ENCODE results near the gene B4GALT1. TPM values are rescaled to one million over a fixed set of nuclear protein-coding genes. Genes with fewer than 3 reads are reported as not detected.

The B4GALT1 gene
- total RNA-seq, 1 donor from 2014 or later, result 36.5 TPM

DNA sequence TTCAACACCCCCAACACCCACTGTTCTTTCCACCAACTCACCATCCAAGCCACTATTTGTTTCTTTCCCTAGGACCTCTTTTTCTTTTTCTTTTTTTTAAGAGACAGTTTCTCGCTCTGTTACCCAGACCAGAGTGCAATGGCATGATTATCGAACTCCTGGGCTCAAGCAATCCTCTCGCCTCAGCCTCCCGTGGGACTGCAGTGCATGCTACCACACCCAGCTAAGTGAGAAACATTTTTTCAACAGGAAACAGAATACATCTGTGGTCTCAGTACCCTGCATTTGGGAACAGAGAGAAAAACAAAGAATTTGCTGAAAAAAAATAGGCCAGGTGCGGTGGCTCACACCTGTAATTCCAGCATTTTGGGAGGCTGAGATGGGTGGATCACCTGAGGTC, 24.6 kb downstream of the B4GALT1 start:
- no peak for DNase-seq (ENCODE audit: low read depth)

DNA sequence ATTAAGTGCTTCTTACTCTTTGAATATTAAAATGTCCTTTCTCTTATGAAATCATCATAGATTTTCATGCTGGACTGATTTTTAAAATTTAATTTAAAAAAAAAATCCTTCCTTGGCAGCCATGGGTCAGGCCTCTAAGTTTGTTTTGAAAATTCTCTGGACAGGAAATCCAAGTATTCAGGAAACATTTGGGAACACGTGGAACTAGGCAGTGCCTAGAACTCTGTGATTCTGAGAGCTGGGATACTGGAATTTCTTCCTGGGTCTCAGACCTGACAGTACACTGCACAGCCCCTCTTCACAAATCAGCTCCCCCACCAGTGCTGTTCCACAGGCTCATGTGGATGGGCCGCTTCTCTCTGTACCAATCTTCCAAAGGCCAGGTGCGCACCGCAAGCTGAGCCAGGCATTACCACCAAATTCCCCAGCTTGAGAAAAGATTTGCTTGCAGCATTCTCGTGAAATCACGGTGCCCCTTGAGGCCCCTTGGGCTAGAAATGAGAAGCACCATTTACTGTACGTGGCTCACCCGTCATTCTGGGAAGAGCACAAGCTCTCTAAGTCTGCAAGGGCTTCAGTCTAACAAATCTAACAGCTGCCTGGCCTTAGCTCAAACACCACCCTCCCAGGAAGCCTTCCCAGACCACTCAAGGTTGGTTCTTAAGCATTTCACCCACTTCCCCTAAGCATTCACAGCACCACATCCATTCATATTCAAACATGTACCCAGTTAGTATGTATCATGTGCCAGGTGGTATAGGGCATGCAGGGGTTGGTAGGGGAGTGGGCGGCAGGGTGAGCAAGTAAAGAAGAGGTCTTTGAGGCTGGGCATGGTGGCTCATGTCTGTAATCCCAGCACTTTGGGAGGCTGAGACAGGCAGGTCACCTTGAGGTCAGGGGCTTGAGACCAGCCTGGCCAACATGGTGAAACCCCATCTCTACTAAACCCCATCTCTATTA, 26.5 kb downstream of the B4GALT1 start:
- DNase-seq (ENCODE audit: low read depth), result no peak

DNA sequence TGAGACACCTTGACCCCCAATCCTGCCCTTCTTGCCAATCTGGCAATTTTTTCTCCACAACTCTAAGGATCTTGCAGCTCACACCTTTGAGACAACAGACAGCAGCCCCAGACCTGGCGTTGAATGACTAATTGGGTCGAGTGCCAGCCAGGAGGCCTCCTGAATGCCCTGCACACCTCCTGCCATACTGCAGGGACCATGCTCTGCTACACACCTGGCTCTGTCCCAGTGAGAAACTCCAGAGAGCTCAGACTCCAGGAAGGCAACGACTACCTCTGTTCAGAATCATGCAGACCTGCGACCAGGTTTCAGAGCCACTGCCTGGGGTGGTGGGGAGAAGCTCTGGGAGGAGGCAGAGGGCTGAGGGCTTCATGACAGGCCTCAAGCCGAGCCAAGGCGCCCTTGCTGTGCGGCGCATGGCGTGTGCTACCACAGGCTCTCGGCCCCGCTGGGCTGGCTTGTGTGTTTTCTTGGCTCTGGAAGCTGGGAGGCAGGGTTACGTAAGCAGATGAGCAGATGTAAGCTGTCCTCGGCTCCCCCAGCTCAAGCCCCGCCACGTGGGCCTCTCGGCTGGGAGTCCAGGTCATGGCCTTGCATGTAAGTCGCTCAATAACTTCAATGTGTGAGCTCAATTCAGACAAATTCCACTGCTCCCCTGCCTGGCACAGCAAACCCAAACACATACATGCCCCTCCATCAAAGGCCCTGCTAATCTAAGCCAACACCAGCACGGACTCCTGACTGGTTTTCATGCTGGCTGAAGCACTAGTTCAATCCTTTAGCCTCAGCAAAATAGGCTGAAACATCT, 27.5 kb downstream of the B4GALT1 start:
- peak; percentile 72 for DNase-seq (ENCODE audit: low read depth)

DNA sequence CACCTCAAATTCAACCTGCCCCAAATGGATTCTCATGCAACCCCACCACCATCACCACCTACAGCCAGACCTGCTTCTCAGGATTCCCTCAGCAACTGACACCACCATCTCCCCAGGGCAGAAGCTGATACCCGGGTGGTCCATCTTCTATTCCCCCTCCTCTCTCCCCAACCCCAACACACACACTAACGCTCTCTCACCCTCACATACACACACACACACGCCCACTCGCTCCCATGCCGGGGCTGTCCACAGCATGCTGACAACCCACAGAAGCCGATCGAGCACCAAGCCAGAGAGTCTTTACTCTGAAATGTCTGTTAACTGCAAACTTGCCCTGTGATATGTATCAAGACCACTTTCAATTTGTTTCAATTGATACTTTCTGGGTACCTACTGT, 28.4 kb downstream of the B4GALT1 start:
- no peak for DNase-seq (ENCODE audit: low read depth)

DNA sequence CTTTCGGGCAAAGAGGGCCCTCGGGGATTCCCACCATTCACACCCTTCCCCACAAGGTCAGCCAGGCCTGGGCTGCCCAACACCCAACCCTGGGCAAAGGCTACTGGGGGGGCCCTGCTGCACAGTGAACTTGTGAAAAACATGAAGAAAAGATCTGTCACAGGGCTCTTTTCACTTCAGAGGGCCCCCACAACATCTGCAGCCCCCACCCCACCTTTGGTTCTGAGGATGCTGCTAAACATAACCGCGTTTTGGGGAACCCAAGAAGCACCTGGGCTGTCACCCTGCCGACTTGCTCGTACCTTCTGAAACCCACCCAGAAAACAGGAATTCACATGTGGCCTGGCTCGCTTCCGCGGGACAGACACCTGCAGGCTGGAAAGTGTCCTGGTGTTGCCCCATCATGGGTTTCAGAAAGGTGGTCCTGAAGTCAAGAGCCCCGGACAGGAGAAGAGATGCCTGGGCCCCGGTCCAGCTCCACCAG, 29.3 kb downstream of the B4GALT1 start:
- no peak for DNase-seq (ENCODE audit: low read depth)

DNA sequence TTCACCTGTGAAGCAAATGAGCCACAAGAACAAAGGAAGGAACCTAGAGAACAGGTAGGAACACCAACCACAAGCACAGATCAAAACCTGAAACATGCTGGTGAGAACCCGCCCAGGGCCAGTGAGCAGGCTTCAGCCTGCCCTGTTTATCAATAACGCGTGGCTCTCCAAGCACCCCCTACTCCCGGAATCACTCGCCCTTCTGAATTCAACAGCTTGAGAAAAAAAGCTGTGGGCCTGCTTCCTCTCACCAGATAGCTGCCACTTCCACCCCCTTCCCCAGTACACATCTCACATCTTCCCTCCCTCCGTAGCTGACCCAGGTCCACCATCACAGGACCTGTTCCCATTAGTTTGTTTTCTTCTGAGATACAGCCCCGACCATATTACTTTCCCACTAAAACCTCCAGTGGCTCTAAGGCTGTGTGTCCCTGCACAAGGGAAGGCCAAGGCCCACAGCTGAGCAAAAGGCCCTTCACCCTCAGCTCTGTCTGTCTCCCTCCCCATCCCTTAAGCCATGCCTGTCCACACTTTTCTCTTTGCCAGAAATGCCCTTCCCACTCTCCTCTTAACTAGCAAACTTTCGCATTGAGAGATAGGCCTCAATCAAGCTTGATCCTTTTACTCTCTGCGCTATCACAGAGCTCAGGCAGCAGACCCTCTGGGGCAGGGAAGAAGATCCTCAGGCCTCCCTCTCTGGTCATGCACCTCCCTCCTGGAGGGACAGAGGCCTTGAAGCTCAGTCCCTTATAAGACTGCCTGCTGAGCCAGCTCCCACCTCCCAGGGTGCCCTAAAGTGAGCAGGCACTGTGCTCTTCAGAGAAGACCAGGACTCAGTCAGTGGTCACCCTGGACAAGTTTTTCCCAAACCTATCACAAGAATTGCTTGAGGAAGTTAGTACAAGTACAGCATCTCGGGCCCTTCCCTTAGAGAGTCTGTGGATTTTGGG, 30.1 kb downstream of the B4GALT1 start:
- DNase-seq (ENCODE audit: low read depth), result no peak

DNA sequence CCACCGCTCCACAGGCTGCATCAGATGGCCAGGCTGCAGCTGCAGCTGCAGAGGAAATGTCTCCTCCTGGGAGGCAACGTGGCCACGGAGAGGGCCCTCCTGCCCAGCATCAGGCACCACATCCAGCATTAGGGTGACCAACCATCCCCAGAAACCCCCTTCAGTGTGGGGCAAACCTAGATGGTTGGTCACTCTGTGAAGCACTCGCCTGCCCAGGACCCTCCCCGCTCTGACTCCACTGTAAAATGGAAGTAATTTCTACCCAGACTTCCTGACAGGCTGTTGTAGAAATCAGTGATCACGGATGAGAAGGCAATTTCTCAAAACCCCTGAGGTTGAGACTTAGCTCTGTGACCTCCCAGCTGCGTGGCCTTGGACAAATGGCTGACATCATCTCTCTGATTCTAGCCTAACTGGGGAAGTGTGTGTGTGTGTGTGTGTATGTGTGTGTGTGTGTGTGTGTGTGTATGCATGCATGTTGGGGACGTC, 31.6 kb downstream of the B4GALT1 start:
- no peak for DNase-seq (ENCODE audit: low read depth)

DNA sequence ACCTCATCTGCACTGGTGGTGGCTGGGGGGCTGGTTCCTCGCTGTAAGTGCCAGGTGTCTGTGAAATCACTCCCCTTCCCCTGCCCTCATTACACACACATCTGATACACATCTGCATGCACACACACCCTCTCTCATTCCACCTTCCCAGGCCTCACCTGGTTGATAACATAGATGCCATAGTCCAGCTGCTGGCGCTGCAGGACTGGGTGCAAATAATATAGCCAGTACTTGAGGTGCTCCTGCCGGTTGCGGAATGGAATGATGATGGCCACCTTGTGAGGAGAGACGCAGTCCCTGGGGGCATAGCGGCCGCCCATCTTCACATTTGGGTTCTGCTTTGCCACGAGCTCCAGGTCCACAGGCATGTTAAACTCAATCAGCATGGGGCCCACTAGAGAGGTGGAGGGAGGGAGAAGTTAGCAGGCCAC, 32.1 kb downstream of the B4GALT1 start:
- no peak for DNase-seq (ENCODE audit: low read depth)

DNA sequence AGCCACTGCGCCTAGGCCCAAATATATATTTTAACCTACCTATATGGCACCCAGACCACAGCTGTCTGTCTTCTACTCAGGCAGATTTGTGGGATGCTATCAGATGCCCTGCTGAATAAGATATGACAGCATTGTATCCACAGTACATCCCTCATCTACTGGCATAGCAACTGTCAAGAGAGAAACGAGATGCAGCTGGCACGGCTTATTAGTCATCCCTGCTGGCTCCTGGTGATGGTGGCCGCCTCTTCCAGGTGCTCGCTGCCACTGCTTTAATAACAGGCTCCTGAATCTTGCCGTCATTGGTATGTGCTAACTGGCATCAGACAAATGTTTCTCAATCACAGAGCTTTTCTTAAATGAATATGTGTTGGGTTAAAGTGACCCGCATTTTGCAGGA, 34.0 kb downstream of the B4GALT1 start:
- DNase-seq (ENCODE audit: low read depth), result peak; percentile 84

DNA sequence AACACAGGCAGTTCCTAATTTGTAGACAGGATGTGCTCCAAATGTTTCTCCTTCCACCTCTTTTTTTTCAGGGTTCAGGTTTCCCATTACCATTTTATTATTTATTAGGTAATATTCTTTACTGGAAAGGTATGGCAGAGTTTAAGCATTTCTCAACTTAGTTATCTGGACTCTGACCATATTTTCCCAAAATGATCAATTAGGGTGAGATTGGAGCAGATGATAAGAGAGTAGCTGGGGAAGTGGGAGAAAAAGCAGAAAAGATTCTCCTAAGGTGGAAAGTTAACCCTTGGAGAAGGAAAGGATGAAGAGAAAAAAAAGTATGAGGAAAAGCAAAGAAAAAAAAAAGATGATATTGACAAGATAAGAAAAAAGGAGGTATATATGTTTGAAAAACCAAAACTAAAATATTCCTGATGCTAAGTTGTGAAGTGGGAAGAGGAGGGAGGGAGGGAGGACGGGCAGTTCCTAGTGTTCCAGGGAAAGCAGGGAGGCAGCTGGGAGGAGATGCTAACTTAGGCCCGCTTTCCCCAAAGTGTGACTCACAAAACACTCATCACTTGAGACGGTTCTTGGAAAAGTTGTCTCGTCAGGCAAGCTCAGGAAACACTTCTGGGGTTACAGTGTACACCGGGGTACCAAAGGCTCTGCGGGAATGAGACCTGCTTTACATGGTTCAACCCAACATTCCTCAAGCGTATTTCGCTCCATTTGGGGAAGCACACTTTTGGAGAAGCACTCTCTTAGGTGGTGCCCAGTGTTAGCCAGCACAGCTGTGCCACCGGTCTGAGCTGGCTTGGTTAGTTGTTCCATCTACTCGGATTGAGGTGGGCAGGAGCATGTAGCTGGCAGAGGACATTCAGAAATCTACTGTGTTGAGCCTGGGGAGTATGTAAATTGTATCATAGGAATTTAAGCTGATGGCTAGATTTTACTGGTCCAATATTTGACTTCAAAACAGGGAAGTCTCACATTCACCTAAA, 35.1 kb downstream of the B4GALT1 start:
- peak; percentile 81 for DNase-seq (ENCODE audit: low read depth)

DNA sequence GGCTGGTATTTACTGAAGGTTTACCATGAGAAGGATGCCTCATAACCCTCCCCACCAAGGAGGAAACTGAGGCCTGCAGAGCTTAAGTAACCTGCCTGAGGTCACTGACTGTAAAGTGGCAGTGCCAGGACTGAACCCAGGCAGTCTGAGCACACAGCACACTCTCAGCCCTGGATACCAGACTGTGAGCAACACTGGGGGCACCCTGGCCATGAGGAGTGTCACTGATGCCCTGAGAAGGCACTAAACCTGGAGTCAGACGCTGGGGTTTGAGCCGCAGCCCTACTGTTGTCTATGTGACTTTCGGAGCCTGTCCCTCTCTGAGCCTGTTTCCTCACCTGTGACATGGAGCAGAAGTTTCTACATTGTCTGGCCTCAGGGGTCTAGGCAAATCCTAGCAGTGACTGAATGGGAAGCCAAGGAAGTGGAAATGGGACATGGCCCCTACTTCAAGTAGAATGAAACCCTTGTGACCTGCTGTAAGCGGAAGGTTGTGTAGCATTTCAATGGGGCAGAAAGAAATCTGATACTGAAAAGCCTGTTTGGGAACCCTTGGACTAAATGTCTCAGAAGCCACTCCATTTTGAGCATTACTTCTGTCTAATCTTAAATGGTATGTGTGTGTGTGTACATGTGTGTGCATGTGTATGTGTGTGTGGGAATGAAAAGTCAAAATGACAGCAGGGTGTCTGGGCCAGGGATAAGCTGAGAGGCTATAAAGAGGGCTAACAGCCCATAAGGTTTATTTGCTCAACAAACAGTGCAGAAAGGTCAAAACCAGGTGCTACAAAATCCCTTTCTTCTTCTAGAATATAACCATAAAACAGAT, 36.0 kb downstream of the B4GALT1 start:
- no peak for DNase-seq (ENCODE audit: low read depth)

DNA sequence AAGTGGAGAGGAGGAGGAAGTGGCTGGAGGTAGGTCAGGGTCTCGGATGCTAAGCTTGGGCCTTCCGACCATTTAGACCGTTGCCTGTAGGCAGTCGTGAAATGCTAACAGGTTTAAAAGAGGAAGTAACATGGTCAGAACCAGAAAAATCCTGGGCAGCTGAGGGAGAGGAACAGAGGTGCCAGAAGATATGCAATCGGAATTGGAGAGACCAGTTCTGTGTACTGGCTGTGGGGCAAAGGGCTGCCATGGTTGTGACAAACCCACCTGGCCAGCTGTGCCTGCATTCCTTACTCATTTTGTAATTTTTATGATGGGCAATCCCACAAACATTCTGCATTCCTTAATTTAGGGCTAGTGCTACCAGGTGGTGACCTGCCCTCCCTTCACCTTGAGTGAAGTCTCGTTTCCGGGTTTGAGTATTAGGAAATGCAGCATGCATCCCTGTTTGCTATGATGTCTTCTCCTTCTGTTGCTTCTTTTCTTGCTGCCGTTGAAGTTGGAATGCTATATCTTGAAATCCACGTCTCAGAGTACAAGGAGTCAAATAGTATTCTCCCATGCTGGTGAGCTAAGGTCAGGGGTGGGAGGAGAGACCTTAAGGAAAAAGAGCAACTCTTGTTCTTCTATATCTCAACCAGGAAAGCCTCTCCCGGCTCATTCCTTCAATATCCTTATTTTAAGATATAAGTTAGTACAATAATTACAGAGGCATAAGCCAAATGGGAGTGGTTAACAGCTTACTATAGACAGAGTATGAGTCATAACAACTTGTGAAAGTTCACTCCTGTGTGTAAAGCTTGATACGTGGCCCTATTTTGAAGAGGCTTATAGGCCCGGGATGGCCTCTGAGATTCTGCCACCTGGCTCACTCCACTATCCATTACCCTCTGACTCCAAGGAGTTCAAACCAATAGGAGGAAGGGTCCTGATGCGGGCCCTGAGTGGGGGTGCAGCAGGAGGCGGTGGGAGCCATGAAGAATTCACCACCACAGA, 37.0 kb downstream of the B4GALT1 start:
- no peak for DNase-seq (ENCODE audit: low read depth)

DNA sequence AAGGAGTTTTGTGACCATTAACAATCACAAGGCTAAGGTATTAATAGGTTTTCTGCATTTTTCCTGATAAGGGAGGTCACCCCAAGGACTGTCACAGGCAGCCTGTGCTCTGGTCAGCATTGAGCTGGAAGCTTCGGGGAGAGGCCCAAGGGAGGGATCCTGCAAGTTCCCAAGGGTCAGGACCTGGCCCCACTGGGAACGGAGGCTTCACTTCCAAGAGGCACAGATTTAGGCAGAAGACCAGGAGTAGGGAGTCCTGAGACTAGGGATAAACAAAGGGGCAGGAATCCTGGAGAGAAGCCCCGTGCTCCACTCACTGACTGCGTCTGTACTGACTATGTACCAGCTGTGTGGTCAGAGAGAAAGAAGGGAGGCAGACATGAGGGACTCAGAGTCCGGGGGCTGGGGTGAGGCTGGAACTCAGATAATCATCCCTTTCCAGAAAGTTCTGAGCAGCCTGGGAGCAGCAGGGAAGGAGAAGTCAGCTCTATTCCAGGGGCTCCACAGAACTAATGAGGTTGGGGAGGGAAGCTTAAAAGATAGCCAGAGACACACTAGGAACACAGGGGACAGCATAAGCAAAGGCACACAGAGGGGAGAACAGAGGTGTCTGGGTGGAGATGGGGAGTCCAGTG, 37.8 kb downstream of the B4GALT1 start:
- DNase-seq (ENCODE audit: low read depth), result no peak

DNA sequence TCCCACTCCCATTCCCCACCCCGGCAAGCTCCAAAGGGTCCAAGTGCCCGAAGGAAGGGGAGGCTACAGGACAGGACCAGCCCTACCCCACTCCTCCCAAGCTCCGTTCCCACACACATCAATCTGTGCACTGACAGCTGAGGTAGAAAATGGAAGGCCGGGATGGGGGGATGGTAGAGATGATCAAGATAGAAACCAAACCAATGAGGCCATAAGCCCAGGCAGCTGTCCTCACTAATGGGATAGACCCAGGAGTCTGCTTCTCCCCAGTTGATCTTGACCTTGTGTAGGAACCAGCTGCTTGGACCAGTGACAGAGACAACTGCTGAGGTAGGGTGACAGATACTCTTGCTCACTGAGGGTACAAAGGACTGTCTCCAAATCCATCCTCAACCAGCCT, 38.6 kb downstream of the B4GALT1 start:
- peak; percentile 97 for DNase-seq (ENCODE audit: low read depth)

DNA sequence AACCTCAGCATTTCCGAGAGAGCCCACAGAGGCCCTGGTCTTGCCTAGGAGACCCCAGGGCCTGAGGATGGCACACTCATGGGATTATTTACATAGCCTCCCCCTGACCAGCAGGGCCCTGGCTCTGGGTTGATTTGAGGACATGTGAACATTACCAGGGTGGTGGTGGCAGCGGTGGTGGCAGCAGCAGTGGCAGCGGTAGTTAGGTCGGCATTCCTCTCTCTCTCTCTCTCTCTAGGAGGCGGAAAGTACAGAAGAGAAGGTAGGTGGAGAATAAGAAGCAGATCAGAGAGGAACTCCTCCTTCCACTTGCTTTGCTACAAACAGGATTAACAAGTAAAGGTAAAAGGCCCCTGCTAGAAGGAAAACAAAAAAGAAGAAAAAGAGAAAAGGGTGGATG, 39.3 kb downstream of the B4GALT1 start:
- no peak for DNase-seq (ENCODE audit: low read depth)

DNA sequence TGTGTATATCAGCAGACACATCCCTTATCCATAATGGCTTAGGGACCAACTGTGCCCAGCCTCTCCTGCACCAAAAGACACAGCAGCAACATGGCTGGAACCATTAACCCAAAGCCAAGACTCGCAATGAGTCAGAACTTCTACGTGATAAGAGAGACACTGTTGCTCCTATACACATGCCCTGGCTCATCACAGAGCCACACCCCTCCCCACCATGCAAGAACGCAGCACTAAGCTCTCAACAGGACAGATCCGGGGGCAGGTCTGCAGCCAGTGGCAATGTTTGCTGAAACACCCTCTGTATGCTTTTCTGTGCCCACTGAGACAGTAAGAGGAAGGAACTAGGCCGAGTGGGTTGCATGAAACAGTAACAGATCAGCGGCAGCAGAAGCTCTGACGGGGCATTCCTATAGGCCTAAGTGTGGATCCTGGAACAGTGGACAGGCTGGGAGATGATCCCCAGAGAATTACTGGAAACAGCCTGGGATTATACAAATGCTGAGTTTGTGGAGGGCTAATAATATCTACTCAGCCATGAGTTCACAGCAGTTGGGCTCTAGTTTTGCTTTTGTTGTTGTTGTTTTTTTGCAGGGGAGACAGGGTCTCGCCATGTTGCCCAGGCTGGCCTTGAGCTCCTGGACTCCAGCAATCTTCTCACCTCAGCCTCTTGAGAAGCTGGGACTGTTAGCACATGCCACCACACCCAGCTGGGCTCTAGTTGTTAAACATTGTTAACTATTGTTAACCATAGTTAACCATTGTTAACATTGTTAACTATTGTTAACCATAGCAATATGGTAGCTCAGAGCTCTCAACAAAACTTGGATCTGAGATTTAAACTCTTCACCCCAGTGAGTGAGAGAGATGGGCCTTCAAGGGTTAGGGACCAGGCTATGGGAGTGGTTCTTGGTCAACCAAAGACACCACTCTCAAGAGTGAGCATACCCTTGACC, 41.0 kb downstream of the B4GALT1 start:
- DNase-seq (ENCODE audit: low read depth), result peak; percentile 67
